Osteoblast (primary cell): ENCODE results near the gene VAV3. TPM values are rescaled to one million over a fixed set of nuclear protein-coding genes. Genes with fewer than 3 reads are reported as not detected.

Source experiments
- DNase-seq: peaks from one replicate; pipeline ENCODE4 v3.0.0; 2011; ENCODE audit warnings: low spot score, mixed read lengths; ENCODE audit not compliant: insufficient read length; ENCODE audit errors: missing footprints
- H2AFZ ChIP-seq: 2 replicates; pipeline ENCODE4 v1.6.0; 2011; ENCODE audit warnings: mild to moderate bottlenecking, low read length
- H3K27ac ChIP-seq: 2 replicates; pipeline ENCODE4 v1.5.1; 2011; ENCODE audit warnings: mild to moderate bottlenecking, low read depth, low read length, moderate library complexity
- H3K27me3 ChIP-seq: 2 replicates; pipeline ENCODE4 v1.6.0; 2012; ENCODE audit warnings: mild to moderate bottlenecking, control low read depth, inconsistent platforms, low read length, moderate library complexity; ENCODE audit not compliant: insufficient read depth
- H3K36me3 ChIP-seq: 2 replicates; pipeline ENCODE4 v1.5.1; 2011; ENCODE audit warnings: mild to moderate bottlenecking, low read length, control low read depth, moderate library complexity; ENCODE audit not compliant: insufficient read depth
- H3K4me1 ChIP-seq: 2 replicates; pipeline ENCODE4 v1.5.1; 2011; ENCODE audit warnings: mild to moderate bottlenecking, low read length, control low read depth, moderate library complexity; ENCODE audit not compliant: insufficient read depth
- H3K4me2 ChIP-seq: 2 replicates; pipeline ENCODE4 v1.6.0; 2011; ENCODE audit warnings: mild to moderate bottlenecking, low read length; ENCODE audit not compliant: insufficient read depth
- H3K4me3 ChIP-seq: fragments of 200-600 bp; sonication (generic); 3 replicates; pipeline ENCODE4 v1.5.1; 2012; ENCODE audit warnings: mild to moderate bottlenecking, low read length, inconsistent platforms; ENCODE audit not compliant: insufficient read depth
- H3K79me2 ChIP-seq: 2 replicates; pipeline ENCODE4 v1.6.0; 2012; ENCODE audit warnings: mild to moderate bottlenecking, low read length, control low read depth, inconsistent platforms; ENCODE audit not compliant: insufficient read depth
- H3K9me3 ChIP-seq: 2 replicates; pipeline ENCODE4 v1.5.1; 2011; ENCODE audit warnings: low read depth, low read length, control low read depth
- H4K20me1 ChIP-seq: 2 replicates; pipeline ENCODE4 v1.6.0; 2012; ENCODE audit warnings: mild to moderate bottlenecking, low read length, control low read depth; ENCODE audit not compliant: insufficient read depth
- total RNA-seq: library from RNA; depleted of rRNA; stranded (reverse); fragments of >200 nt; gene quantifications from 2 replicates; pipeline ENCODE4 v1.2.3, GENCODE V29; 2012
- TF ChIP-seq, protein P1 (sequence below): IDR thresholded peaks from 2 replicates; pipeline ENCODE4 v1.5.1; 2011; ENCODE audit warnings: mild to moderate bottlenecking, low read depth, low read length, moderate library complexity; ENCODE audit errors: extremely low read depth

Gene VAV3
- total RNA-seq, 1 donor: 0.72 TPM

DNA sequence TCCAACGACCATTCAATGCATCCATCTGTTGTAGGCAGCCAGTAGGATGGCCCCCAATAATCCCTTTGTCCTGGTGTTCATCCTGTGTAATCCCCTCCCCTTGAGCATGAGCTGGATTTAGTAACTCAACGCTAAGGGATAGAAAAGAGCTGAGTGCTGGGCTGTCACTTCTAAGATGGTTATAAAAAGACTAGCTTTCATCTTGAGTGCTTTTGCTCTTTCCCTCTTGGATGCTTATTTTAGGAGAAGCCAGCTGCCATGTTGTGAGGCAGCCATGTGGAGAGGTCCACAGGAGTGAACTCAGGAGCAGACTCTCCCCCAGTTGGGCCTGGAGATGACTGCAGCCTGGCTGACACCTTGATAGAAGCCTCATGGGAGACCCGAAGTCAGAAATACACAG, 401.5 kb downstream of the VAV3 start:
- Histone ChIP-seq H3K9me3 (no peaks in the 10 kb centered on the region), H3K4me2 (no peak overlapping the region)

DNA sequence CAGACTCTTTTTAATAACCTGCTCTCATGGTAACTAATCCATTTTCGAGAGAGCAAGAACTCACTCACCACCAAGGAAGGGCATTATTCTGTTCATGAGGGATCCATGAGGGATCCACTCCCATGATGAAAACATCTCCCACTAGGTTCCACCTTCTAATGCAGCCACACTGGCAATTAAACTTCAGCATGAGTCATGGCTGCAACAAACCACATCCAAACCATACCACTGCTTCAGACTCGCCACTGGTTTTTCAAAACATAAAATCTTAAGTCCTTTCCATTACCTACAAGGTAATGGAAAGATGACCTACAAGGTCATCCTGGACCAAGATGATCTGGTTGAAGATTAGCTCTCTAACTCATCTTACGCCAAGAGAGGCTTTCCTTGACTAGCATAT, 405.1 kb downstream of the VAV3 start:
- no peak for DNase-seq
- H3K79me2 ChIP-seq: no peaks in the 10 kb centered on the region
- no peak overlapping the region for H3K4me2 ChIP-seq
- H3K9me3 ChIP-seq: no peaks in the 10 kb centered on the region
- H2AFZ ChIP-seq: no peak overlapping the region
- no peaks in the 10 kb centered on the region for H4K20me1 ChIP-seq
- TF ChIP-seq, protein P1, sequence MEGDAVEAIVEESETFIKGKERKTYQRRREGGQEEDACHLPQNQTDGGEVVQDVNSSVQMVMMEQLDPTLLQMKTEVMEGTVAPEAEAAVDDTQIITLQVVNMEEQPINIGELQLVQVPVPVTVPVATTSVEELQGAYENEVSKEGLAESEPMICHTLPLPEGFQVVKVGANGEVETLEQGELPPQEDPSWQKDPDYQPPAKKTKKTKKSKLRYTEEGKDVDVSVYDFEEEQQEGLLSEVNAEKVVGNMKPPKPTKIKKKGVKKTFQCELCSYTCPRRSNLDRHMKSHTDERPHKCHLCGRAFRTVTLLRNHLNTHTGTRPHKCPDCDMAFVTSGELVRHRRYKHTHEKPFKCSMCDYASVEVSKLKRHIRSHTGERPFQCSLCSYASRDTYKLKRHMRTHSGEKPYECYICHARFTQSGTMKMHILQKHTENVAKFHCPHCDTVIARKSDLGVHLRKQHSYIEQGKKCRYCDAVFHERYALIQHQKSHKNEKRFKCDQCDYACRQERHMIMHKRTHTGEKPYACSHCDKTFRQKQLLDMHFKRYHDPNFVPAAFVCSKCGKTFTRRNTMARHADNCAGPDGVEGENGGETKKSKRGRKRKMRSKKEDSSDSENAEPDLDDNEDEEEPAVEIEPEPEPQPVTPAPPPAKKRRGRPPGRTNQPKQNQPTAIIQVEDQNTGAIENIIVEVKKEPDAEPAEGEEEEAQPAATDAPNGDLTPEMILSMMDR: no peak
- no peak overlapping the region for H3K4me3 ChIP-seq
- H3K27me3 ChIP-seq: no peaks in the 10 kb centered on the region
- H3K36me3 ChIP-seq: no peaks in the 10 kb centered on the region
- no peak overlapping the region for H3K27ac ChIP-seq
- H3K4me1 ChIP-seq: no peaks in the 10 kb centered on the region

More for the DNA sequence above, 401.5 kb downstream of the VAV3 start:
- TF ChIP-seq, protein P1: no peak
- no peaks in the 10 kb centered on the region for H4K20me1 ChIP-seq
- H3K36me3 ChIP-seq: no peaks in the 10 kb centered on the region
- no peaks in the 10 kb centered on the region for H3K4me1 ChIP-seq
- H3K4me3 ChIP-seq: no peak overlapping the region
- no peak overlapping the region for H3K27ac ChIP-seq
- H2AFZ ChIP-seq: no peak overlapping the region
- no peaks in the 10 kb centered on the region for H3K27me3 ChIP-seq
- no peak for DNase-seq
- H3K79me2 ChIP-seq: no peaks in the 10 kb centered on the region

DNA sequence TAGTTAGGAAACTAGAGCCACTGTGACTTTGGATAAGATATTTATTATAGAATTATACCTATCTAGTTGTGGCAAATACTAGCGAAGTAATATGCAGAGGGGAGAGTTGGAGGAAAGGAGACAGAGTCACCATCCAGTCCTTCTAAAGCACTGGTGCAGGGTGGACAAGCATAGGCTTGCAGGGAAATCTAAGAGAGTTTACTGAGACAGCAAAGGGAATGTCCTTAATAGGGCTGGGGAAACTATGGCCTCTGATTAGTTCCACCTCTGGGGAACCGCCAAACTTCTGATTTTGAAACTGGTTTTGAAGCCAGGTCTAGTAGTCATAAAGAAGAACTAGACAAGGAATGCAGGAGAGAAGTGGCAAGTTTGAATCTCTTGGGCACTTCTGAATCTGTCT, 407.9 kb downstream of the VAV3 start:
- Histone ChIP-seq H3K4me3 (no peak overlapping the region), H2AFZ (no peak overlapping the region), H3K4me1 (no peaks in the 10 kb centered on the region), H3K27me3 (no peaks in the 10 kb centered on the region), H3K9me3 (no peaks in the 10 kb centered on the region), H3K79me2 (no peaks in the 10 kb centered on the region), H3K36me3 (no peaks in the 10 kb centered on the region), H4K20me1 (no peaks in the 10 kb centered on the region), H3K27ac (no peak overlapping the region), H3K4me2 (no peak overlapping the region)
- TF ChIP-seq, protein P1: no peak
- DNase-seq: no peak

DNA sequence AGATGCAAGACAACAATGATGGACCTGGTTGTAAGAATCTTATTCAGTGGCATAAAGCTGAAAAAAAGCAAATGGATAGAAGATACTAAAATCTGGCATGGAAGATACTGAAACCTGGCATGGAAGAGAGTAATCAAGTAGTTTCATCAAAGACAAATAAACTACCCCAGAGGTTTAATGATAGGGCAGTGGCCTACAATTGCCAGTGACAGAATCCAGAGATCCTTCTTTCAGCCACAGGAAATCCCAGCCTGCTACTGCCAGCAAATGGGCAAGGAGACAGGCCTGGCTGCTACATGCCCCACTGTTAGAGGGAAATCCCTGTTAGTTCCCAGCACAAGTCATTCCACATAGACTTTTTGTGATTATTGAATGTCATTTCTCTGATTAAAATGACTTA, 409.4 kb downstream of the VAV3 start:
- H3K4me2 ChIP-seq: no peak overlapping the region

More for the DNA sequence above, 409.4 kb downstream of the VAV3 start:
- Histone ChIP-seq H4K20me1 (no peaks in the 10 kb centered on the region), H3K9me3 (no peaks in the 10 kb centered on the region), H3K4me1 (no peaks in the 10 kb centered on the region), H3K36me3 (no peaks in the 10 kb centered on the region), H3K4me3 (no peak overlapping the region), H3K79me2 (no peaks in the 10 kb centered on the region), H3K27ac (no peak overlapping the region), H2AFZ (no peak overlapping the region), H3K27me3 (no peaks in the 10 kb centered on the region)
- no peak for DNase-seq
- TF ChIP-seq, protein P1: no peak
